Caco-2 (cell line): Measurements from ENCODE around the gene NKD2. TPM values are rescaled to one million over a fixed set of nuclear protein-coding genes. Genes with fewer than 3 reads are reported as not detected.
"Not testable (repeated sequence)": the region's sequence is repeated elsewhere in the genome, so short reads cannot be mapped to it uniquely, and the experiment has no call there.

Experiments
- BruUV-seq: library from RNA; stranded (reverse); fragments of 400-500 nt; replicated peaks from 2 replicates; lab custom pipeline; 2021; lab: Mats Ljungman, UMichigan
- CTCF ChIA-PET: fragments of 300-600 bp; sonication (Branson Sonifier 250); formaldehyde crosslinking; loops from one replicate; lab custom pipeline; 2022; ENCODE audit warnings: antibody characterized with exemption; lab: Charles Lee
- POLR2A ChIA-PET: fragments of 300-600 bp; sonication (Branson Sonifier 250); formaldehyde crosslinking; loops from one replicate; lab custom pipeline; 2022; ENCODE audit warnings: antibody characterized with exemption; lab: Charles Lee
- DNase-seq, 2 experiments: peaks; one replicate each; pipeline versions ENCODE4 v3.0.0 to v3.0.0-alpha.2; 2020 to 2022
- H3K27me3 ChIP-seq: replicated peaks from 2 replicates; pipeline ENCODE4 v1.6.0; 2011; ENCODE audit warnings: low read length; ENCODE audit not compliant: control insufficient read depth, insufficient read depth
- H3K36me3 ChIP-seq: 2 replicates; pipeline ENCODE4 v1.5.1; 2011; ENCODE audit warnings: low read length; ENCODE audit not compliant: control insufficient read depth, insufficient read depth
- H3K4me1 ChIP-seq: fragments of 250-450 bp; sonication (Bioruptor Pico); 2 replicates; pipeline ENCODE4 v1.5.1; 2020; ENCODE audit warnings: mild to moderate bottlenecking
- H3K4me3 ChIP-seq: 2 replicates; pipeline ENCODE4 v1.5.1; 2011; ENCODE audit warnings: low read depth, mild to moderate bottlenecking, control low read depth, low read length
- H3K9me3 ChIP-seq: fragments of 250-450 bp; sonication (Bioruptor Pico); 2 replicates; pipeline ENCODE4 v1.5.1; 2020; ENCODE audit warnings: mild to moderate bottlenecking, moderate library complexity
- H3K27ac Mint-ChIP-seq: one replicate; pipeline ENCODE4 v1.8.0; 2022; ENCODE audit warnings: mixed read lengths; ENCODE audit not compliant: unreplicated experiment
- H3K27me3 Mint-ChIP-seq: one replicate; pipeline ENCODE4 v1.8.0; 2022; ENCODE audit warnings: mixed read lengths; ENCODE audit not compliant: insufficient read depth, unreplicated experiment
- H3K36me3 Mint-ChIP-seq: one replicate; pipeline ENCODE4 v1.8.0; 2022; ENCODE audit warnings: mild to moderate bottlenecking, mixed read lengths; ENCODE audit not compliant: insufficient read depth, unreplicated experiment
- H3K4me1 Mint-ChIP-seq: one replicate; pipeline ENCODE4 v1.8.0; 2022; ENCODE audit warnings: low read depth, mixed read lengths; ENCODE audit not compliant: unreplicated experiment
- H3K4me3 Mint-ChIP-seq: one replicate; pipeline ENCODE4 v1.8.0; 2022; ENCODE audit warnings: mild to moderate bottlenecking, moderate library complexity, mixed read lengths; ENCODE audit not compliant: unreplicated experiment
- H3K9me3 Mint-ChIP-seq: one replicate; pipeline ENCODE4 v1.8.0; 2022; ENCODE audit warnings: mixed read lengths; ENCODE audit not compliant: unreplicated experiment
- intact Hi-C: fragments of 100-400 bp; cut with micrococcal nuclease; formaldehyde crosslinking; loops from one replicate; pipeline ENCODE4 v1.10.0; 2022; ENCODE audit not compliant: unreplicated experiment
- total RNA-seq: library from RNA; stranded (reverse); gene quantifications from 2 replicates; pipeline ENCODE4 v1.2.3, GENCODE V29; 2022
- TF ChIP-seq, protein P1 (sequence below), 2 experiments: fragments of 200-600 bp in 1 of 2; IDR thresholded peaks; 1 replicate in 1 of 2; 2 replicates in 1 of 2; pipeline versions ENCODE4 v1.5.1 to v1.8.0; 2011 to 2022; ENCODE audit warnings: antibody characterized with exemption in 1 of 2, control low read depth in 1 of 2, inconsistent platforms in 1 of 2, low read depth in 1 of 2, low read length in 1 of 2, mild to moderate bottlenecking in 1 of 2, moderate library complexity in 1 of 2; ENCODE audit not compliant: insufficient read depth in 1 of 2, severe bottlenecking in 1 of 2, unreplicated experiment in 1 of 2

The NKD2 gene
- total RNA-seq, 1 experiment from 2014 or later, result 17.7 TPM

DNA sequence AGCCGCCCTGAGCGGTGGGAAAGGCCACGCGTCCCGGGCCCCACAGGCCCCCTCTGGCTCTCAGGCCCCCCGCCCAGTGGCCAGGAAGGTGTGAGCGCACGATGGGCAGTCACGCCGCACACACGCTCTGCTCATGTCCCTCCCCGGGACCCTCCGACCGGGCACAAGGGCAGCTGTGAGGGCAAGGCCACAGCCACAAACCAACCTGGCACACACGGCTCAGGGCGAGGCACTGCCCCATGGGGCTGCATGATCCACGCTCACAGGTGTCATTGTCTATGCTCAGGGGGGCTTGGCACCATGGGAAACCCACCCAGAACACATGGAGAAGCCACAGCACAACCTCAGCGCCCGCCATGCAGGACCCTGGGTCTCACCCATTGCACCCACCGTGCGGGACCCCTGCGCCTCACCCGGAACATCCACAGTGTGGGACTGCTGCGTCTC is 52.0 kb downstream of the NKD2 start:
- no peaks in the 10 kb centered on the region for H3K4me1 ChIP-seq
- Mint-ChIP-seq H3K27ac (no peak overlapping the region), H3K4me1 (no peaks in the 10 kb centered on the region), H3K4me3 (no peak overlapping the region), H3K36me3 (peaks cover 11% of the 10 kb centered on the region), H3K9me3 (no peaks in the 10 kb centered on the region), H3K27me3 (no peaks in the 10 kb centered on the region)
- H3K9me3 ChIP-seq, result no peaks in the 10 kb centered on the region
- ChIA-PET CTCF (no interaction called here), POLR2A (no interaction called here)
- 0 out of 2 replicates have a peak, but pooled peaks cover 1% of the 10 kb centered on the region for H3K36me3 ChIP-seq
- intact Hi-C loops, result no loop called here
- BruUV-seq, result no TSS peak
- H3K4me3 ChIP-seq, result no peak overlapping the region
- TF ChIP-seq, protein P1, sequence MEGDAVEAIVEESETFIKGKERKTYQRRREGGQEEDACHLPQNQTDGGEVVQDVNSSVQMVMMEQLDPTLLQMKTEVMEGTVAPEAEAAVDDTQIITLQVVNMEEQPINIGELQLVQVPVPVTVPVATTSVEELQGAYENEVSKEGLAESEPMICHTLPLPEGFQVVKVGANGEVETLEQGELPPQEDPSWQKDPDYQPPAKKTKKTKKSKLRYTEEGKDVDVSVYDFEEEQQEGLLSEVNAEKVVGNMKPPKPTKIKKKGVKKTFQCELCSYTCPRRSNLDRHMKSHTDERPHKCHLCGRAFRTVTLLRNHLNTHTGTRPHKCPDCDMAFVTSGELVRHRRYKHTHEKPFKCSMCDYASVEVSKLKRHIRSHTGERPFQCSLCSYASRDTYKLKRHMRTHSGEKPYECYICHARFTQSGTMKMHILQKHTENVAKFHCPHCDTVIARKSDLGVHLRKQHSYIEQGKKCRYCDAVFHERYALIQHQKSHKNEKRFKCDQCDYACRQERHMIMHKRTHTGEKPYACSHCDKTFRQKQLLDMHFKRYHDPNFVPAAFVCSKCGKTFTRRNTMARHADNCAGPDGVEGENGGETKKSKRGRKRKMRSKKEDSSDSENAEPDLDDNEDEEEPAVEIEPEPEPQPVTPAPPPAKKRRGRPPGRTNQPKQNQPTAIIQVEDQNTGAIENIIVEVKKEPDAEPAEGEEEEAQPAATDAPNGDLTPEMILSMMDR (IDR thresholded peaks at IDR 0.05; ENCODE audit: insufficient read depth in 1 of 2, low read depth in 1 of 2, low read length in 1 of 2, severe bottlenecking in 1 of 2, unreplicated experiment in 1 of 2), result no peak
- no peaks in the 10 kb centered on the region for H3K27me3 ChIP-seq
- DNase-seq, result no peak

DNA sequence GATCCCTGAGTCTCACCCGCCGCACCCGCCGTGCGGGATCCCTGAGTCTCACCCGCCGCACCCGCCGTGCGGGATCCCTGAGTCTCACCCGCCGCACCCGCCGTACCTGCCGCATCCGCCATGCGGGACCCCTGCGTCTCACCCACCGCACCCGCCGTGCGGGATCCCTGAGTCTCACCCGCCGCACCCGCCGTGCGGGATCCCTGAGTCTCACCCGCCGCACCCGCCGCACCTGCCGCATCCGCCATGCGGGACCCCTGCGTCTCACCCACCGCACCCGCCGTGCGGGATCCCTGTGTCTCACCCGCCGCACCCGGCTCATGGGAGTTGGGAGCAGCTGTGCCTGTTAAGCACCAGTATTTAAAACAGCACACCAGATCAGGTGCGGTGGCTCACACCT is 52.7 kb downstream of the NKD2 start:
- H3K4me1 ChIP-seq, CTCF ChIA-PET, BruUV-seq, H3K9me3 ChIP-seq, POLR2A ChIA-PET, intact Hi-C loops, H3K27ac Mint-ChIP-seq, DNase-seq, H3K36me3 ChIP-seq, H3K4me3 ChIP-seq, H3K9me3 Mint-ChIP-seq, H3K27me3 Mint-ChIP-seq, H3K27me3 ChIP-seq, H3K4me1 Mint-ChIP-seq, H3K4me3 Mint-ChIP-seq: not testable (repeated sequence)
- peaks cover 10% of the 10 kb centered on the region for H3K36me3 Mint-ChIP-seq

DNA sequence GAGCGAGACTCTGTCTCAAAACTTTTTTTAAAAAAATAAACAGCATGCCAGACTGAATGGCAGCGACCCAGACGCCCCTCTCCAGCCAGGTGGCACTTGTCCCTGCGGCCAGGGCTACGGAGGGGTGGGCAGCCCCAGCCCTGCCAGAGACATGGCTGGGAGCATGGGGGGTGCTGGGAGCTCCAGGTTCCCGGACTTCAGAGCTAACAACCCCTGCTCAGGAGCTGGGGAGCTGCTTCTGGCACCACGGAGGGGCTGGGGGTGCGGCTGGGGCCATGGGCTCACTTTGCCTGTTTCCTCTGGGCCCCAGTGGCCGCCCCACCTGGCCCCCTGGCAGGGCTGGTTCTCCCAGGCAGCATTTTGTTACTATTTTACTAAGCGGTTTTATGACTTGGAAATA is 53.3 kb downstream of the NKD2 start:
- 0 out of 2 replicates have a peak, but pooled peaks cover 1% of the 10 kb centered on the region for H3K36me3 ChIP-seq
- Mint-ChIP-seq H3K4me3 (no peak overlapping the region), H3K36me3 (peaks cover 17% of the 10 kb centered on the region), H3K27ac (no peak overlapping the region), H3K9me3 (no peaks in the 10 kb centered on the region), H3K27me3 (no peaks in the 10 kb centered on the region), H3K4me1 (no peaks in the 10 kb centered on the region)
- TF ChIP-seq, protein P1 (IDR thresholded peaks at IDR 0.05; ENCODE audit: insufficient read depth in 1 of 2, low read depth in 1 of 2, low read length in 1 of 2, severe bottlenecking in 1 of 2, unreplicated experiment in 1 of 2), result no peak
- H3K4me1 ChIP-seq, result no peaks in the 10 kb centered on the region
- intact Hi-C loops, result no loop called here
- POLR2A ChIA-PET, result no interaction called here
- CTCF ChIA-PET, result no interaction called here
- H3K9me3 ChIP-seq, result no peaks in the 10 kb centered on the region
- H3K27me3 ChIP-seq, result no peaks in the 10 kb centered on the region
- H3K4me3 ChIP-seq, result no peak overlapping the region
- BruUV-seq, result no TSS peak
- DNase-seq, result no peak
